Activated CD8-positive, alpha-beta memory T cell treated with anti-CD3 and anti-CD28 coated beads for 4 hours (primary cell): ENCODE measurements around the gene HERPUD1.
A peak's percentile ranks its signal among the peaks of the same experiment; 100 is the strongest.
"Not testable (repeated sequence)": the region's sequence is repeated elsewhere in the genome, so short reads cannot be mapped to it uniquely, and the experiment has no call there.

Experiments used
- DNase-seq, 2 donors: peaks; one replicate each; pipeline ENCODE4 v3.0.0-alpha.2; 2020; ENCODE audit warnings: low read depth in 2 of 2

Gene HERPUD1

DNA sequence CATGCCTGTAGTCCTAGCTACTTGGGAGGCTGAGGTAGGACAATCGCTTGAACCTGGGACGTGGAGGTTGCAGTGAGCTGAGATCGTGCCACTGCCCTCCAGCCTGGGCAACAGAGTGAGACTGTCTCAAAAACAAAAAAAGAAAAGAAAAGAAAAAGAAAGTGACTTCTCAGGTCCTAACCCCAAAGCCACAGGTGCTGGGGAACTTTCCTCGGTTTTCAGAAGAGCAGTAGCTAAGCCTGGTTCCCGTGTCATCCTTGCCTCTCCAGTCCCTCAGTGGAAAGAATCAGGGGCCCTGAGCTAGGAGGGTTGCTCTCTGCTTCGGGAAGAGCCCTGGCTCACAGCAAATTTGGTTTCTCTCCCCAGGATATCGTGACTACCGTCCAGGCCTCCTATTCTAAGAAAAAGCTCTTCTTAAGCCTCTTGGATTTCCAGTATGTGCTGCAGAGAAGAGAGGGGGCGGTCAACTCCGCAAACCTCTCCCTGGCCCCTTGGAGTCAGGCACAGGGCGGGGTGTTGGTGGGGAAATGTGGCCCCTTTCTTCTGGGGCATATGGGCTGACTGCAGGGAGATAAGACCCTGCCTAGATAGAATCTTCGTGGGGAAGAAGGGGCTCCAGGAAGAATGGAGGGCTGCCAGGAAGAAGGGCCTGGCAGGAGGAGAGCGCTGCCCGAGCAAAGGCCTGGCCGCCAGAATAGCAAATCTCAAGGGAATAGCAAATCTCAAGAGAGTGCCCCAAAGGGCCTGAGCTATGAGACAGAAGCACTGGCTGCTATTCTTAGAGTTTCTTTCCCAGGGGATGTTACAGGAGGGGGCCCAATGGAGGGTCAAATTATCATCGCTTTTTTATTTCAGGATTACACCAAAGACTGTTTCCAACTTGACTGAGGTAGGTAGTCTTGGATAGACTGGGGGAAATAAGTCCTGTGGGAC lies 49.1 kb downstream of the HERPUD1 start:
- no peak for DNase-seq

DNA sequence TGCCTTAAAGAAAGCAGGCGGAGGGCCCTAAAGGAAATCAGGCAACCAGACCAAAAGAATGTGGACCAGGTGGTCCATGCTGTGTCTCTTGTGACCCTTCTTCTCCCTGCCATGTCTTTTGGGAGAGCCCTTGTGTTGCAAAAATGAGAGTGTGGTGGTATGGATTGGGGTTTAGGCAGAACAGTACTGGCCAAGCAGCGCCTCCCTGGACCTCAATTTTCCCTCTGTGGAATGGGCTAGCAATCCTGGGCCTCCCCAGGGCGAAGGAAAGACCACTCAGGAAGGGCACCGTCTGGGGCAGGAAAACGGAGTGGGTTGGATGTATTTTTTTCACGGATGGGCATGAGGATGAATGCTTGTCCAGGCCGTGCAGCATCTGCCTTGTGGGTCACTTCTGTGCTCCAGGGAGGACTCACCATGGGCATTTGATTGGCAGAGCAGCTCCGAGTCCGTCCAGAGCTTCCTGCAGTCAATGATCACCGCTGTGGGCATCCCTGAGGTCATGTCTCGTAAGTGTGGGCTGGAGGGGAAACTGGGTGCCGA lies 49.9 kb downstream of the HERPUD1 start:
- DNase-seq = no peak

DNA sequence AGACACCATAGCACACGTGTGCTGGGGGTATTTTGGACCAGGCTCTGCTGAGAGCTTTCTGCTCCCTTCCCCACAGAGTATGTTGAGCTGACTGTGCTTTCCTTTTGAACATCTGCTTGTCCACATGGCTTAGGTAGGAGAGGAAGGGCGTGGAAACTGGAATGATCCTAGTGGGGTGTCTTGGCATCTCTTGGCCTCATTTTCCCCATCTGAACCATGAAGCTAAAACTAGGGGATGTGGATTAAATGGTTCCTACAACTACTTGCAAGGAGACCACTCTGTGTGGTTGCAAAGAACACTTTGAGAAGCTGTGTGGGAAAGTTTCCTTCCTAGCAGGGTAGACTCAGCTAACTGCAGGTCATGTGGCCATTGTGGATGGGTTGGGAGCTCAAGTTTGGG lies 50.8 kb downstream of the HERPUD1 start:
- no peak for DNase-seq

DNA sequence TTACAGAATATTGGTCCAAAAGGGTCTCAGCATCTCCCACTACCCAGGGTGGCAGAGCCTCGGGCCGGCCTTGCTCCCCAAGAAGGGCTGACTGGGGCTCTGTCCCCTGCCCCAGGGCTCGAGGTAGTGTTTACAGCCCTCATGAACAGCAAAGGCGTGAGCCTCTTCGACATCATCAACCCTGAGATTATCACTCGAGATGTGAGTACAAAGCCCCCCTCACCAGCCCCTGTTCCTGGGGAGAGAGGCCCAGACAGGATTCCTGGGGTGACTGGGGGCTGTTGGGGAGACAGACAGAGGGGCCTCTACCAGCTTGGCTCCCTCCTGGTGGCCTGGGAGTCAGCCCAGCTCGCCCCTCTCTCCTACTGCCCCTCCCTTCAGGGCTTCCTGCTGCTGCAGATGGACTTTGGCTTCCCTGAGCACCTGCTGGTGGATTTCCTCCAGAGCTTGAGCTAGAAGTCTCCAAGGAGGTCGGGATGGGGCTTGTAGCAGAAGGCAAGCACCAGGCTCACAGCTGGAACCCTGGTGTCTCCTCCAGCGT lies 51.3 kb downstream of the HERPUD1 start:
- DNase-seq = no peak

DNA sequence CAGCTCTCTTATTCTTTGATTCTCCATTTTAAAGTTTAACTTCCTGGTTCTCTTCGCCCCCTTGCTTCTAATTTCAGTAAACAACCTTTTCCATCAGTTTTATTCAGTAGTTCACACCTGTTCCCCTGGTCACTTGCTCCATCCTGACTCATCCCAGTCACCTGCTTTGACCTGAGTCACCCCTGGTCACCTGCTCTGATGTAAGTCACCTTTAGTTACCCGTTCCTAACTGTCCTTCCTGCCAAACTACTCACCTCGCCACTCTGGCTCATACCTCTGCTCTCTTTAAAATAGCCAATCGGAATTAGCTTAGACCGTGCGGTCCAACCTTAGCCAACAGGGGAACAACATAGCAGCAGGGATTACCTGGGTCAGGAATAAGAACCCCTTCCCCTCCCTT lies 52.7 kb downstream of the HERPUD1 start:
- no peak for DNase-seq

DNA sequence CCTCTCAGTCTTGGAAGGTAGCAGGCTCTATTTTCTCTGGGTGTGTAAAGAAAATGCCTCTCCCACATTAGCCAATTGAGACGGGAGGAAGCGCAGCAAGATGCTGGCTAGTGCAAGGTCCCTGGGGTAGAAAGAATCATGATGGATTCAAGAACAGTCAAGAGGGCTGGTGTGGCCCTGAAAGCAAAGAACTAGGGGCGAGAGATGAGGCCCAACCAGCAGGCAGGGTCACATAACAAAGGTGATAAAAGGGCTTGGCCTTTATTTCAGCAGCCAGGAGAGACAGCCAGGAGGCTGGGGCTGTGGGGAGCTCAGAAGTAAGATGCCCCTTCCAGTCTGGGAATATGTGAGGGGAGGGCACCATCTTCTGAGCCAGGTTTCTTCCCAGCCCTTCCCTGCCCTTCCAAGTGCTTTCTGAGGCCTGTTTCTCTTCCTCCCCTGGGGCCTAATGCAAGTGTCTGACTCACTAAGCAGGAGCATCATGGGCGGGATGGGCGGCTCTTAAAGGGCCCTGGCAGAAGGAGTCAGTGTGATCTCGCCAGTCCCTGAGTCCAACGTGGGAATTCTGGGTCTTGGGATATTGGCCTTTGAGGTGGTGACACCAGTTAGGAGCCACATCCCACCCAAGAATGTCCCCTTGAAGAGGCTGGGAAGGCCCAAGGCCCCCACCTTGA lies 53.5 kb downstream of the HERPUD1 start:
- no peak for DNase-seq

DNA sequence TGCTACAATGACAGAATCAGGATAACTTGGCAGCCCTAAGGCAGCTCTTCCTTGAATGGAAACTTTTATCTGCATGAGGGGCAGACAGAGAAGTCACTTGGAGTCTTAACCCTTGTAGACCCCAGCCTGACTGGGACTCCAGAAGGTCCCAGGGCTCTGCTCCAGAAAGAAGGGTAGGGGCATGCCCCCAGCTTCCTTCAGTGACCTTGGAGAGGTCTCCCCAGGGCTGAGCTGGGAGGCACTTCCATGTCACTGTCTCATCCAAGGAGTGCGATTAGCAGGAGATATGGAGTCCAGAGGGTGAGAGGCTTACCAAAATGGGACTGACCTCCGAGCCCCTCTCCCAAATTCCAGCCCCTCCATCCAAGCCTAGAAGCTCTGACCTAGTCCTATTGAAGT lies 54.0 kb downstream of the HERPUD1 start:
- no peak for DNase-seq

DNA sequence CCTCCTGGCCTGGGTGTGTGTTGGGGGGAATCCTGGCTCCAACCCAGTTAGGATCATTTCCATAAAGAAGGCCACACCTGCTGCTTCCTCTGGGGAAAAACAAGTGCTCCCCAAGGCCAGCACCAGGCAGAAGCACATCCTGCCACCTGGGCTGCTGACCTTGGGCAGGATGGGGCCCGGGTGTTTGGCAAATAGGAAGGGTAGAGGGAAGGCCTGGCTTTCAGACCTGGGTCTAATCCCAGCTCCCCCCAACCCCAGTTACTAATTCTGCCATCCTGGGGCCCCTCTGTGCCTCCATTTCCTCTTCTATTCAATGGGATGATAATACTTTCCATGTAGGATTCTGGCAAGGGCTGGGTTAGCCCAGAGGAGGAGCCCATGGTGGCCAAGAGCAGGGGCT lies 54.4 kb downstream of the HERPUD1 start:
- no peak for DNase-seq

DNA sequence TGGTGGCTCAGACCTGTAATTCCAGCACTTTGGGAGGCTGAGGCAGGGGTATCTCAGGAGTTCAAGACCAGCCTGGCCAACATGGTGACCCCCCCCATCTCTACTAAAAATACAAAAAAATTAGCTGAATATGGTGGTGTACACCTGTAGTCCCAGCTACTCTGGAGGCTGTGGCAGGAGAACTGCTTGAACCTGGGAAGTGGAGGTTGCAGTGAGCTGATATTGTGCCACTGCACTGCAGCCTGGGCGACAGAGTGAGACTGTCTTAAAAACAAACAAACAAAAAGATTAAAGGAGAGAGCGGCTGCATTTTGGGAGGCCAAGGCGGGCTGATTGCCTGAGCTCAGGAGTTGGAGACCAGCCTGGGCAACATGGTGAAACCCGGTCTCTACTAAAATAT lies 55.0 kb downstream of the HERPUD1 start:
- DNase-seq = not testable (repeated sequence)

DNA sequence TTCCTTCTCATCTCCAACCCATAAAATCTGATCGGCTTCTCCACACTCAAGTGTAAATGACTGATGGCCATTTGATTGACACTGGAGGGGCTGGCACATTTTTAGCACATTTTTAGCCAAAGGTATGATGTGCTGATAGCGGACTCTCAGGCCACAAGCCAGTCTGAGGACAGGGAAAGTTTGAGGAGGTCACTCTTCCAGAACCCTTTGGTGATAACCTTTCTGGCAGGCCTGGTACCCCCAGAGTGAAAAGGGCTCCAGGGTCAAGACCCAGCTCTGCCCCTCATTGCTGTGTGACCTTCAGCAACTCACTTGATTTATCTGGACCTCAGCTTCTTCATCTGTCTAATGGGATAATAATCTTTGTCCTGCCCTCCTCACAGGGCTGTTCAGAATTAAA lies 55.8 kb downstream of the HERPUD1 start:
- no peak for DNase-seq

DNA sequence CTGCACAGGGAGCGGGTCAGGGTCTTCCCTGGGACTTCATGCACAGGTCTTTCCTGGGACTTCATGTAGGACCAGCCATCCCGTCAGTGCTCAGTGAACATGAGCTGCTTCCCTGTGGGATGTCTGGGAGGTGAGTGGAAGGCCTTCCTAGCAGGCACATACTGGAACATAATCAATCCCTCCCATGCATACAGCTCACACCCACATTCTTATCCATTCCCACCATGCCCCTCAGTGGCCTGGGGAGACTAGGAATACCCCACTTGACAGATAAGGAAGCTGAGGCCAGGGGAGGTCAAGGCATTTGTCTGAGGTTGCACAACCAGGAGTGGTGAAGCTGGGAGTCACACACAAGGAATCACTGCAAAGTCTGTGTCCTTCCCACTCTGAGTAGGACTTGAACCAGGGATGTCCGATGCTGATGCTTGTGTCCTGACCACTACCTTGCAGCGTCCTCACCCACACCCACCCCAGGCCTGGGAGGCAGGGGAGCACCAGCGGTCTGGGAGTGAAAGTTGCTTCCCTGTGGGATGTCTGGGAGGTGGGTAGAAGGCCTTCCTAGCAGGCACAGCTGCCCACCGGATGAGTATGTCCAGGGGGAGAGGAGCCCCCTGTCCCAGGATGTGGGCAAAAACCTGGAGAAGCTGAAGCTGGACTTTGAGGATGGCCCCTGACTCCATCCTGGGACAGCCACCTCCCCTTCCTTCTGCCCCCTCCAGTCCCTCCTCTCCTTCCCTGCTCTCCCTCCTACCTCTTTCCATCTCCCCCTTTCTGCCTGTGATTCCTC lies 56.4 kb downstream of the HERPUD1 start:
- no peak for DNase-seq

DNA sequence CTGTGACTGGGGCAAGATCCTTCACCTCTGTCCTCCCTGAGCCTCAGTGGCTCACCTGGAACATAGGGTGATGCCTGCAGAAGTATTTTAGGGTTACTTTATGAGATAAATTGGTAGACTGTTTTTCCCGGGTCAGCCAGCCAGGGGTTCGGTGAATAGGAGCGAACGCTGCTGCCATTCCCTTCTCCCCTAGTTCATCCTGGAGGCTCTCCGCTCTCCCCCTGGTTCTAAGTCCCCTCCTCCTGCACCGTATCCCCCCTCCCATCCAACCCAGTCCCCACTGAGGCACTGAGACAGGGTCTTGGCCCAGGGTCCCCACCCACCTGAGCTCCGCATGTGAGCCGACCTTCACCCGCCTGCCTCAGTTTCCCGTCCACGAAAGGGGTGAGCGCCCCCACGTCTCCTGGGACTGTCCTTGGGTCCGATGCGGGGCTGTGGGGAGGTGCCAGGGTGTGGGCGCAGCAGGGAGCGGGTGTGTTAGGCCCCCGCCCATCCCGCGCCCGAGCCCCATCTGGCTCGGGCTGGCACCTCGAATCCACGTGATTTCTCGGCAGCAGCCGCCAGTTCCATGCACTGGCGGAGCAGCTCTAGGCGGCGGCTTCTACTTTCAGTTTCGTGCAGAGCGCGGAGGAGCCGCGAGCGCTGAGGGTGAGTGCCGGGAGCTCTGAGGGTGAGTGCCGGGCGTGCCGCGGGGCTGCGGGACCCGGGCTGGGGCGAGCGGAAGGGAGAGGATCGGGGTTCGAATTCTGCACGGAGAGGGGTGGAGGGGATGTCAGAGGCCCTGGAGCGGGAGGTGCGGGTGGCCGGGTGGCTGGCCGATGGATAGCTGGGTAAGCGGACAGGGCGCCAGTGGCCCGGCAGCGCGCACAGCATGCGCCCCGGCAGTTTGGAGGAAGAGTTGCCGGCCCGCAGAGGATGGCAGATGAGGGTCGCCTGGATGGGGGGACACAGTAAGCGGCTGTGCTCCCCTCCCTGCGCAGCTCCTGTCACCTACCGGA lies 57.3 kb downstream of the HERPUD1 start, which contains the start of gene NLRC5:
NLRC5 (plus strand) TSS at position 610 of the 998 bp plus-strand sequence. CDS start 31,156 bp downstream, outside the sequence.
- DNase-seq = peak; percentile 93 to 94

DNA sequence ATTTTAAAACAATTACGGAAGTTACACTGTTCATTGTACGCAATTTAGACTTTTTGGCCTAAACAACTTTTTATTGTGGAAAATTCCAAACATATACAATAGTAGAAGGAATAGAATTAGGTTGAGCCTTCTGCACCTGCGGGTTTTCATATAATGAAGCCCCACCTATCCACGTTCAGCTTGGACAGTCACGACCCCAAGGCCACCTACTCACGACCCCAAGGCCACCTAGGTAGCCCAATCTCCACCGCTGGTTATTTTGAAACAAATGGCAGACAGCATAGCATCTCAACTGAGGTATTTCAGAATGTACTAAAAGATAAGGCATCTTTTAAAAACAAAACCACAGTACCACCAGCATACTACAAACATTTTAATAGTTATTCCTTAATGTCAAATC lies 58.0 kb downstream of the HERPUD1 start:
- DNase-seq = no peak

DNA sequence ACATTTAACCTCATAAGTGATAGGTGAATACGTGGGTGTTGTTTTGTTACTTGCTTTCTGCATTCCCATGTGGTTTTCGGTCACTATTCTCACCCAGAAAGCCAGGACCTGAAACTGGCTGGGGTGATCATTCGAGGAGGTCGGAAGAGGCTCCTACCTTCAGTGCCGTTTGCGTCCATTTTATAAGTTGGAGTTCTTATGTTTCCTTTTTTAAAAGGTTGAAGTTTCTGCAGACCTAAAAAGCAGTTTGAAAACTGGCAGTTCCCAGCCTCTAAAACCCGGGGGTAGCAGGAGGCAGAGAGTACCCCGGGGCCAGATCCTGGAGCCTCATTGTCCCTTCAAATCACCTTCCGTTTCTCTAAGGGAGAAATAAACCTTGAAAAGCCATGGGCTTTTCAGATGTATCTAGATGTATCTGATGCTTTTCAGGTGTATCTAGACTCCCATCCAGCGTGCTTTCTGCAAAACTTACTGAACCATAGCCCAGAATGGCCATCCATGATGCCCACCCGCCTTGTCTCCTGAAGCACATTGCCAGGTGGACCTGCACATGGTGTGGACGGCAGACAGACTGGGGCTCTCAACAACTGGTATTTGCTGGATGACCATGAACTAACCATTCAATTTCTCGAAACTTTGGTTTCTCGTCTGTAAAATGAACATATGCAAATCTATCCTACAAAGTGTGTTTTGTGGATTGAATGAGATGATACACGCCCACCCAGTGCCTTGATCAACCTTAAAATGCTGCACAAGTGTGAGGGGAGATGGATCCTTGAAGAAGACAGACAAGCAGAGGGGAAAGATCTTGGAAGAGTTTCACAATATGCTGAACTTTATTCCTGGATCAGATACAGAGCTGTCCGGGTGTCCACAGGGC lies 58.7 kb downstream of the HERPUD1 start:
- no peak for DNase-seq

DNA sequence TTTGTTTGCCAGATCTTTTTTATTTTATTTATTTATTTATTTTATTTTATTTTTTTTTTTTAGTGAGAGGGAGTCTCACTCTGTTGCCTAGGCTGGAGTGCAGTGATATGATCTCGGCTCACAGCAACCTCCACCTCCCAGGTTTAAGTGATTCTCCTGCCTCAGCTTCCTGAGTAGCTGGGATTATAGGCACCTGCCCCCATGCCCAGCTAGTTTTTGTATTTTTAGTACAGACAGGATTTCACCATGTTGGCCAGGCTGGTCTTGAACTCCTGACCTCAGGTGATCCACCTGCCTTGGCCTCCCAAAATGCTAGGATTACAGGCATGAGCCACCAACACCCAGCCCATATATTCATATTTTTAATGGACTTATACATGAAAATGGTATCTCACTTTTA lies 60.5 kb downstream of the HERPUD1 start:
- not testable (repeated sequence) for DNase-seq

DNA sequence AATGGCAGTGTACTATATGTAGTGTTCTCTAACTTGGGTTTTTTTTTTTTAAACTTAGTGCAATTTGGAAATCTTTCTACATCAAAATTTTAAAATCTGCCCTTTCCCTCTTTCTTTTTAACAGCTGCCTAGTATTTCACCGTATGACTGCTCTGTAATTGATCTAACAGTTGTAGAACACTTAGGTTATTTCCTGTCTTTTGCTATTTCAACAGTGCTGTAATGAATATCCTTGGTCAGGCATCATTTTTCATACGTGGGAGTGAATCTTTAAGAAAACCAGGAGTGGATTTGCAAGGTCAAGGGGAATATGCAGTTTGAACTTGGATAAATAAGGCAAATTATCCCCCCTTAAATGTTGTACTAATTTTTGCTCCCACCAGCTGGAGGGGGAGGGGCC lies 61.3 kb downstream of the HERPUD1 start:
- no peak for DNase-seq

DNA sequence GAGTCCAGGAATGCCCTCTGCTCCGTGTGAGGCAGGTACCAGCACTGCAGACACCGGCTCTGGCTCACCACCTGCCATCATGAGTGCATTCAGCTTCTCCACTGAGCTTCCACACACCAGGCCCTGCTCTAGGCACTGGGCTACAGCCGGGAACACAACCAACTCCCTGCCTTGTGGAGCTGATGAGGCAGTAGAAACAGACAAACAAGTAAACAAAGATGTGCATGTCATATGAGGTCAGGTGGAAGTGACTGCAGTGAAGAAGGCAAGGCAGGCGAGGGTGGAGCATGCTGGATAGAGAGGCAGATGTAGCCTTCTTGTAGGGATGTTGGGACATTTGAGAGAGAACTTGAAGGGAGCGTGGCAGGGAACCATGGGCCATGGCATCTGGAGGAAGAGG lies 62.4 kb downstream of the HERPUD1 start:
- no peak for DNase-seq
